Measurements from ENCODE around the gene ROBO2.

The ROBO2 gene

GRCh38 chr3:77586216-77586615 is 546.3 kb downstream of the ROBO2 start:
- TF ChIP-seq TARDBP (IDR thresholded peaks at IDR 0.05) (no peak), HDGF (IDR thresholded peaks at IDR 0.05; ENCODE audit: borderline replicate concordance) (no peak), NFRKB (IDR thresholded peaks at IDR 0.05) (no peak), ARNT (IDR thresholded peaks at IDR 0.05) (no peak), SP1 (IDR thresholded peaks at IDR 0.05) (no peak), FOXA1 (IDR thresholded peaks at IDR 0.05) (no peak), LEF1 (IDR thresholded peaks at IDR 0.05; ENCODE audit: borderline replicate concordance) (no peak), ELF4 (IDR thresholded peaks at IDR 0.05) (no peak), ZNF384 (IDR thresholded peaks at IDR 0.05) (no peak), CTBP1 (IDR thresholded peaks at IDR 0.05; ENCODE audit: borderline replicate concordance) (no peak), FOXM1 (IDR thresholded peaks at IDR 0.05; ENCODE audit: borderline replicate concordance) (no peak), FOXK2 (IDR thresholded peaks at IDR 0.05) (no peak), SUZ12 (IDR thresholded peaks at IDR 0.05) (no peak), PKNOX1 (IDR thresholded peaks at IDR 0.05) (no peak), BHLHE40 (IDR thresholded peaks at IDR 0.05; ENCODE audit: borderline replicate concordance) (no peak), L3MBTL2 (conservative IDR thresholded peaks at IDR 0.05) (no peak)
- CTCF ChIA-PET, result no interaction called here
- POLR2A ChIA-PET, result no interaction called here
- no peak for DNase-seq (ENCODE audit: extremely low spot score)

- no peak for DNase-seq (ENCODE audit: extremely low spot score)
- TF ChIP-seq L3MBTL2 (conservative IDR thresholded peaks at IDR 0.05) (no peak), BHLHE40 (IDR thresholded peaks at IDR 0.05; ENCODE audit: borderline replicate concordance) (no peak), PKNOX1 (IDR thresholded peaks at IDR 0.05) (no peak), HDGF (IDR thresholded peaks at IDR 0.05; ENCODE audit: borderline replicate concordance) (no peak), SP1 (IDR thresholded peaks at IDR 0.05) (no peak), FOXM1 (IDR thresholded peaks at IDR 0.05; ENCODE audit: borderline replicate concordance) (no peak)
- CTCF ChIA-PET, result no interaction called here
- POLR2A ChIA-PET, result no interaction called here
These were observed 549.0 kb downstream of the ROBO2 start for GRCh38 chr3:77588863-77589262.

- ChIA-PET CTCF (no interaction called here), POLR2A (no interaction called here)
- TF ChIP-seq FOXA1 (IDR thresholded peaks at IDR 0.05) (no peak), ARNT (IDR thresholded peaks at IDR 0.05) (no peak), FOXK2 (IDR thresholded peaks at IDR 0.05) (no peak), SP1 (IDR thresholded peaks at IDR 0.05) (no peak), NFRKB (IDR thresholded peaks at IDR 0.05) (no peak), BHLHE40 (IDR thresholded peaks at IDR 0.05; ENCODE audit: borderline replicate concordance) (no peak), PKNOX1 (IDR thresholded peaks at IDR 0.05) (no peak), FOXM1 (IDR thresholded peaks at IDR 0.05; ENCODE audit: borderline replicate concordance) (no peak), L3MBTL2 (conservative IDR thresholded peaks at IDR 0.05) (no peak), SUZ12 (IDR thresholded peaks at IDR 0.05) (no peak), TARDBP (IDR thresholded peaks at IDR 0.05) (no peak), CTBP1 (IDR thresholded peaks at IDR 0.05; ENCODE audit: borderline replicate concordance) (no peak), HDGF (IDR thresholded peaks at IDR 0.05; ENCODE audit: borderline replicate concordance) (no peak), LEF1 (IDR thresholded peaks at IDR 0.05; ENCODE audit: borderline replicate concordance) (no peak)
- no peak for DNase-seq (ENCODE audit: extremely low spot score)
These were observed 550.3 kb downstream of the ROBO2 start for GRCh38 chr3:77590191-77590590.

GRCh38 chr3:77595371-77595870 is 555.5 kb downstream of the ROBO2 start:
- CTCF ChIA-PET, result no interaction called here
- POLR2A ChIA-PET, result no interaction called here
- TF ChIP-seq ARNT (IDR thresholded peaks at IDR 0.05), result no peak
- TF ChIP-seq ELF4 (IDR thresholded peaks at IDR 0.05), result no peak
- TF ChIP-seq SP1 (IDR thresholded peaks at IDR 0.05), result no peak
- no peak for TF ChIP-seq FOXK2 (IDR thresholded peaks at IDR 0.05)
- no peak for TF ChIP-seq ZNF384 (IDR thresholded peaks at IDR 0.05)
- no peak for TF ChIP-seq HDGF (IDR thresholded peaks at IDR 0.05; ENCODE audit: borderline replicate concordance)
- TF ChIP-seq NFRKB (IDR thresholded peaks at IDR 0.05), result no peak
- TF ChIP-seq BHLHE40 (IDR thresholded peaks at IDR 0.05; ENCODE audit: borderline replicate concordance), result no peak
- TF ChIP-seq FOXM1 (IDR thresholded peaks at IDR 0.05; ENCODE audit: borderline replicate concordance), result no peak
- TF ChIP-seq TARDBP (IDR thresholded peaks at IDR 0.05), result no peak
- TF ChIP-seq L3MBTL2 (conservative IDR thresholded peaks at IDR 0.05), result no peak
- no peak for TF ChIP-seq PKNOX1 (IDR thresholded peaks at IDR 0.05)
- no peak for DNase-seq (ENCODE audit: extremely low spot score)

GRCh38 chr3:77599948-77600347 is 560.0 kb downstream of the ROBO2 start:
- no peak for TF ChIP-seq ARNT (IDR thresholded peaks at IDR 0.05)
- TF ChIP-seq ELF4 (IDR thresholded peaks at IDR 0.05), result no peak
- no peak for TF ChIP-seq FOXK2 (IDR thresholded peaks at IDR 0.05)
- no peak for TF ChIP-seq FOXA1 (IDR thresholded peaks at IDR 0.05)
- no peak for TF ChIP-seq PKNOX1 (IDR thresholded peaks at IDR 0.05)
- TF ChIP-seq BHLHE40 (IDR thresholded peaks at IDR 0.05; ENCODE audit: borderline replicate concordance), result no peak
- TF ChIP-seq FOXM1 (IDR thresholded peaks at IDR 0.05; ENCODE audit: borderline replicate concordance), result no peak
- TF ChIP-seq SUZ12 (IDR thresholded peaks at IDR 0.05), result no peak
- no peak for TF ChIP-seq ZNF384 (IDR thresholded peaks at IDR 0.05)
- TF ChIP-seq CTBP1 (IDR thresholded peaks at IDR 0.05; ENCODE audit: borderline replicate concordance), result no peak
- TF ChIP-seq TARDBP (IDR thresholded peaks at IDR 0.05), result no peak
- TF ChIP-seq SP1 (IDR thresholded peaks at IDR 0.05), result no peak
- no peak for TF ChIP-seq HDGF (IDR thresholded peaks at IDR 0.05; ENCODE audit: borderline replicate concordance)
- TF ChIP-seq LEF1 (IDR thresholded peaks at IDR 0.05; ENCODE audit: borderline replicate concordance), result no peak
- no peak for TF ChIP-seq NFRKB (IDR thresholded peaks at IDR 0.05)
- no peak for TF ChIP-seq L3MBTL2 (conservative IDR thresholded peaks at IDR 0.05)
- DNase-seq (ENCODE audit: extremely low spot score), result no peak
- CTCF ChIA-PET, result no interaction called here
- POLR2A ChIA-PET, result no interaction called here

Data from HEK293T (cell line).